Activated CD8-positive, alpha-beta memory T cell treated with anti-CD3 and anti-CD28 coated beads for 4 hours (primary cell): ENCODE measurements around the gene TOR1A.
A peak's percentile ranks its signal among the peaks of the same experiment; 100 is the strongest.
"Not testable (repeated sequence)": the region's sequence is repeated elsewhere in the genome, so short reads cannot be mapped to it uniquely, and the experiment has no call there.

ENCODE experiments used
- DNase-seq, 2 donors: peaks; one replicate each; pipeline ENCODE4 v3.0.0-alpha.2; 2020; ENCODE audit warnings: low read depth in 2 of 2

TOR1A gene

DNA sequence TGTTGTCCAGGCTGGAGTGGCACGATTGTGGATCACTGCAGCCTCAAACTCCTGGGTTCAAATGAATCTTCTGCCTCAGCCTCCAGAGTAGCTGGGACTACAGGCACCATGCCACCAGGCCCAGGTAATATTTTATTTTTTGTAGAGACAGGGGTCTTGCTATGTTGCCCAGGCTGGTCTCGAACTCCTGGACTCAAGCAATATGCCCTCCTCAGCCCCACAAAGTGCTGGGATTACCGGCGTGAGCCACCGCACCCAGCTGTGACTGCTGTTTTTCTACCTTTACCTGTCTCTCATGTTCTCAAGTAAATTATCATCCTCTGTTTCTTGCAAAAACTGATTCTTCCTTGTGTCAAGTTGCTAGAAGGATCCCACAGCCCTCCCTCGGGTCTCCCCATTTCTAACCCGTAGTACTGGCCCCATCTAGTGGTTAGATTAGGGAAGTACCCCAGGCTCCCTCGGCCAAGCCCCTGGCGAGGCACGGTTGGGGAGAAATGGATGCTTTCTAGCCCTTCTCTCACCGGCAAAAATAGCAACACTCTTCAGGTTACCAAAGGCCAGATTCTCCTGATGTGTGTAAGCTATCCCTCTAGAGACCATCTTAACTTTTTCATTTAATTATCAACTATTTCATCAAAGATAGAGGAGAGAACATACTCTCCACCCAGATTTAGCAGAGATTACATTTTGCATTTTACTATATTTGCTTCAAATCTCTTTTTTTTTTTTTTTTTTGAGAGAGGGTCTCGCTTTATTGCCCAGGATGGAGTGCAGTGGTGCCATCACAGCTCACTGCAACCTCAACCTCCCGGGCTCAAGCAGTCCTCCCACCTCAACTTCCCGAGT lies 40.2 kb downstream of the TOR1A start:
- peak; percentile 51 to 54 for DNase-seq

DNA sequence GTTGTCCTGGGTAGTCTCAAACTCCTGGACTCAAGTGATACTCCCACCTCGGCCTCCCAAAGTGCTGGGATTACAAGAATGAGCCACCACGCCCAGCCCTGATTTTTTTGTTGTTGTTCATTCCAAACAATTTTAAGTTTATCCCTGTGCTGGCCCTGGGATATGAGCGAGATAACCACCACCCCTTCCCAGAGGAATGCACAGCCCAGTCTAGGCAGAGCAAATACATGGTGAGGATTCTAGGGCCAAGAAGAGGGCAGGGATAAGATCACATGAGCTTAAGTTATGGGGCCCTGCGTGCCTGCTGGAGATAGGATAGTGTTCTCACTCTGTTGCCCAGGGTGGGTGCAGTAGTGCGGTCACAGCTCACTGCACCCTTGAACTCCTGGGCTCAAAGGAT lies 42.0 kb downstream of the TOR1A start:
- DNase-seq, result no peak

DNA sequence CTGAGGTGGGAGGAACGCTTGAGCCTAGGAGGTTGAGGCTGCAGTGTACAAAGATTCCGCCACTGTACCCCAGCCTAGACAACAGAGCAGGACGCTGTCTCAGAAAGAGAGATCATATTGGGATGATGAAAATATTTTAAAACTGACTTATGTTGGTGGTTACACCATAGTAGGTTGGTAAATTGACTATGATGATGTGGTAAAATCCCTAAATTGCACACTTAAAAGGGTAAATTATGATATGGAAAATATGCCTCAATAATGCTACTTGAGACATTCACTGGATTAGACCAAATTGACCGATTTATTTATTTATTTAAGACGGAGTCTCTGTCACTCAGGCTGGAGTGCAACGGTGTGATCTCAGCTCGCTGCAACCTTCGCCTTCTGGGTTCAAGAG lies 42.8 kb downstream of the TOR1A start:
- no peak for DNase-seq

DNA sequence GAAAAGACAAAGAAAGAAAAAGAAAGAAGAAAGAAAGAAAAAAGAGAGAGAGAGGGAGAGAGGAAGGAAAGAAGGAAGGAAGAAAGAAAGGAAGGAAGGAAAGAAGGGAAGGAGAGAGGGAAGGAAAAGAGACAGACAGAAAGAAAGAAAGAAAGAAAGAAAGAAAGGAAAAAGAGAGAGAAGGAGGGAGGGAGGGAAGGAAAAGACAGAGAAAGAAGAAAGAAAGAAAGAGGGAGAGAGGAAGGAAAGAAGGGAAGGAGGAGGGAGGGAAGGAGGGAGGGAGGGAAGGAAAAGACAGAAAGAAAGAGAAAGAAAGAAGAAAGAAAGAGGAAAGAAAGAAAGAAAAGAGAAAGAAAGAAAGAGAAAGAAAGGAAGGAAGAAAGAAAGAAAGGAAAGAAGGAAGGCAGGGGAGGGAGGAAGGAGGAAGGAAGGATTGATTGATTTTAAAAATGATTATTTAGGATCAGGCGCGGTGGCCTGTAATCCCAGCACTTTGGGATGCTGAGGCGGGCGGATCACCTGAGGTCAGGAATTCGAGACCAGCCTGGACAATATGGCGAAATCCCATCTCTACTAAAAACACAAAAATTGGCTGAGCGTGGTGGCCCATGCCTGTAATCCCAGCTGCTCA lies 44.3 kb downstream of the TOR1A start:
- no peak for DNase-seq

DNA sequence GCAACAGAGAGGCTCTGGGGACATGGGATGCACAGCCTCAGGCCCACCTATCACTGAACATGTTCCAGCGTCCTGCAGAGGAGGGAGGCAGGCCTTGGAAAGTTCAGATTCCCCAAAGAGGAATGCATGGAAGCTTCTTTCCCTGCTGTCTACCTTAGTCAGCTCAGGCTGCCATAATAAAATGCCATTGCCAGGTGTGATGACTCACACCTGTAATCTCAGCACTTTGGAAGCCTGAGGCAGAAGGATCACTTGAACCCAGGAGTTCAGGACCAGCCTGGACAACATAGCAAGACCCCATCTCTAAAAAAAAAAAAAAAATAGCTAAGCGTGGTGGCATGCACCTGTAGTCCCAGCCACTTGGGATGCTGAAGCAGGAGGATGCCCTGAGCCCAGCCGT lies 45.5 kb downstream of the TOR1A start:
- no peak for DNase-seq

DNA sequence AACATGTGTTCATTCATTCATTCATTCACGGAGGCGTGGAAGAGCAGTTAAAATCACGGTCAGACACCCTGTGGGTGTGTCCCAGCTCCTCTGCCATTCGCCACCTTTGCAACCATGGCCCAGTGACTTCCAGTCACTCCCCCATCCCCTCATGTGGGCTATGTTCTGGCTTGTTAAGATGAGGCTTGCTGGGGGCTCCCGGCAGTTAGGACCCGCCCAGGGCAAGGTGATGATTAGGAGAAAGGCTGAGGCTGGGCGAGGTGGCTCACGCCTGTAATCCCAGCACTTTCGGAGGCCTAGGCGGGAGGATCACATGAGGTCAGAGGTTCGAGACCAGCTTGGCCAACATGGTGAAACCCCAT lies 46.2 kb downstream of the TOR1A start:
- no peak for DNase-seq

DNA sequence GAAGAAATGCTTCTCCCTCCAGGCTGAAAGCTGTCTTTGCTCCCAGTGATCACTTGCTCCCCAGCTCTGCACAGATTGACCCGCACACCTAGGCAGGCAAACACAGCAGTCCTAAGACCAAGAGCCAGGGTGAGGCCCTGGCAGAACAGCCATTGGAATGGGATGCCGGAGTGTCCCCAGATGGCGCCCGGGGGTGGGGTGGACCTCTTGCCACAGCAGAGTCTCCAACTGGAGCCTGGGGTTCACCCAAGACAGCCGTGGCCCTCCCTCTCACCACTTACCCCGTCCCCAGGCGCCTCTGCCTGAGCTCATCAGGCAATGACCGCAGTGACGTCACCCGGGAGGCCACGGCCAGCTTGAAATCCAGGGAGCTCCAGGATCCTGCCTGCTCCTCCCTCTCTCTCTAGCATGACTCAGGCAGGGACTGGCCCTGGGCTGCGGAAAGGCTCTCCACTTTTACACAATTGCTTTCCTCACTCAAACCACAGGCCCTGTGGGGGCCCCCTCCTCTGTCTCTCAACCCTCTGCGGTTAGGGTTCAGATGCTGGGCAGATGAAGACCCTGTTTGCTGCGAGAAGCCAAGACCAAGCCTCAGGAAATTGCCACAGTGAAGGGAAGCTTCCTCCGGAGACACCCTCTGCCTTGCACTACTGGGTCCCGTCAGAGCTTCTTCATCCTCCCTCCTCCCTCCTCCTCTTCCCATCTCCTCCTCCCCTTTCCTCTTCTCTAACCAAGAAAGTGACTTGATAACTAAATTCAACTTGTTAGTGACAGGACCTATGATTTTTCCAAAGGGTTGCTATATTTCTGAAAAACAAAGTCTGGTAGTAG lies 46.8 kb downstream of the TOR1A start:
- peak; percentile 19 to 27 for DNase-seq

DNA sequence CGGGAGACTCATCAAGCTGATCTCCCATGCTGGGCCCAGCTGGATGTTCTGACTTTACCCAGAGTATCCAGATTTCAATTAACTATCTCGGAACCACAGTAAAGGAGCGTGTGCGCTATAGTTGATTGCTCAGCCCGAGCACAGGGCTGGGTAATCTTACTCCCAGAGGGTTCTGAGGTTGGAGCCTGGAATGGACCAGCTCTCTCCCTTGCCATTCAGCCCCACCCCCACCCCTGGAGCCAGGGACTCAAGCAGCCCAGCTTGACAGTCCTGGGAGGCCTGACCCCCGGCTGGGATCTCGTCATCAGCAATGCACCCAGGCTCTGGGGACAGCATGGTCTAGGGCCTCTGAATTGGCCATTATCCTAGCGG lies 47.4 kb downstream of the TOR1A start:
- no peak for DNase-seq

DNA sequence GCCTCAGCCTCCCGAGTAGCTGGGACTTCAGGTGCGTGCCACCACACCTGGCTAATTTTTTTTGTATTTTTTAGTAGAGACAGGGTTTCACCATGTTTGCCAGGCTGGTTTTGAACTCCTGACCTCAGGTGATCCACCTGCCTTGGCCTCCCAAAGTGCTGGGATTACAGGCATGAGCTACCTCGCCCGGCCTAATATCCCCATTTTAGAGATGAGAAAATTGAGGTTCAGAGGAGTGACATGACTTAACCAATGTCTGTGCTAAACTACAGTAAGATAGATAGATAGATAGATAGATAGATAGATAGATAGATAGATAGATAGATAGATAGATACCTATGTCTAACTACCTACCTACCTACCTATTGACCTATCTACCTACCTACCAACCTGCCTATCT lies 47.8 kb downstream of the TOR1A start:
- DNase-seq, result not testable (repeated sequence)

DNA sequence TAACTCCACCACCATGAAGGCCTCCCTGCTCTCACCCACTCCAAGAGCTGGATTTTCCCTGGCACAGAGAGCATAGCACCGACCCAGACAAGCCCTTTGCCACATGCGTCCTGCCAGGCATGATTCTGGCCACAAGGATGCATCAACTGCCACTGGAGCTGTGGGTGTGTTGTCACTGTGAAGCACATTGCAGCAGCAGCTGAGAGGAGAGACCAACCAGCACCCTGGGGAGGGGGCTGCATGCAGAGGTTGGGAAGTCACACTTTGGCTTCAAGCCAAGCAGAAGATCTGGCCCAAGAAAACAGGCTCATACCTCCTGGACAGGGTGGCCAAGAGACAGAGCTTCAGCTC lies 48.5 kb downstream of the TOR1A start:
- no peak for DNase-seq

DNA sequence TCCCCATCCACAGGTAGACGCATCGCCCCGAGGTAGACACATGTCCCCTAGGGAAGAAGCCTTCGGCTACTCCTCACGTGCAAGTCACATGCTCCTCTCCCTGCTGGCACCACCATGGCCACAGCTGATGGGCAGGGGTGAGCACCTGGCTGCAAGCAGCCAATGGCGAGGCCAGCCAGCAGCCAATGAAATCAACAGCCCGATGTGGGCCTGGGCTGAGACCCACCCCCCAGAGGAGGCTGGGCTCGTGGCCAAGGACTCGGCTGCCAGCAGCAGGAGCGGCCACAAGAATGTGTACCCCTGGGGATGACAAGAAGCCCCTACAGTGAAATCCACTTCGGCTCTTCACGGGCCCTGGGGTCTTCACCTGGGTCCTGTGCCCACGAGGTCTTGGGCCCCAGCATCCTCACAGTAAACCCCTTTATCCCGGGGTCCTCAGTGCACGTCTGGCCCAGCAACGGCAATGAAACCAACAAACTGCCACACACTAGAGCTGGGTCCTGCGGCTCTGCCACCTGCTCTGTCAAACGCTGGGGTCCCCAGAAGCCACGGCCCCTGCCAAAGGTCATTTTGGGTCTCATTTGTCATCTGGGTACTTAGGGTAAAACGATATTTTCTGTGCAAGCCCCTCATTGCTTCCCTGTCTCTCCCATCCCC lies 49.0 kb downstream of the TOR1A start:
- no peak for DNase-seq

DNA sequence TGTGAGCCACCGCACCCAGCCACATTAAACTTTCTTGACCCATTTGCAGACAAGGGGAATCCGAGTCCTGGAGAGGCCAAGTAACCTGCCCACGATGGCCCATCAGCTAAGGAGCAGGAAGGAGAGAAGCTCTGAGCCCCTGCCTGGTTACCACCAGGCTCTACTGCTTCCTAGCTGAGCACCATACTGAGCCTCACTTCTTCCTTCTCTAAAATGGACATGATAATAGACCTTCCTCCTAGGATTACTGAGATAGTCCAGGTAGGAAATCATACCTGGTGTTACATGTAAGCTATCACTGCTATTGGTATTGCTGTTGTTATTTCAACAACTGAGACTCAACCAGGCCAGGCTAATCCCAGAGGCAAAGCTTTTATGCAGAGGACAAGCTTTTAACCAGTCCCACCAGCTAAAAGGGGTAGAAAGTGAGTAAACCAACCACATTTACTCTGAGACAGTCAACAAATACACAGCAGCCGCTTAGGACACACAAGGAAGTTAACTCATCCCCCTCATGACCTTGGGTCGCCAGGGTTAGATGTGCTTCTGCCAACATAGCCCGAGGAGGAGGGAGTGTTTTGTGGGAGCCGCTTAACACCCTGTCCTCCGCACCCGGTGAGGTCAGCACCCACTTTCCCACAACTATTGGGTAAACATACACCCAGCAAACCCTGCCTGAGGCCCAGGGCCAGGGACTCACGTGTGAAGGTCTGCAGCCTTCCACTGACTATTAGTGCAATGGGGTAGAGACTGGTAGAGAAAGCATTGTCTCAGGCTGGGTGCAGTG lies 50.5 kb downstream of the TOR1A start:
- no peak for DNase-seq

DNA sequence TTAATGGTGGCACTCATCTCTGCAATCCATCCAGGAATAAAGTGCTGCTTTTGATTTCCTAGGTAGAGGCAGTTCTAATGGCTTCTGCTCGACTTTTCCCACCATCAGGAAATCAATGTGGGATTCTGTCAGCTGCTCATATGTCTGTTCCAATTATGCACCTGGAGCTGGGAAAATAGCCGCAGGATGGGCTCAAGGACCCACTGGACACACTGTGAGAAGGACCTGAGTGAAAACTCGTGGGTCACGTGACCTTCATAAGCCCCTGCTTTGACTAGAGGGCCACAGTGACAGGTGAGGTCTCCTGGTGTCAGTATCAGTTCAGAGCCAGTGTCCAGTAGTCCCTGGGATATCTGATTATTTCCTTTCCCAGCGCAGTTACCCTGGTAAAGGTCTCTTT lies 53.2 kb downstream of the TOR1A start:
- DNase-seq, result no peak

DNA sequence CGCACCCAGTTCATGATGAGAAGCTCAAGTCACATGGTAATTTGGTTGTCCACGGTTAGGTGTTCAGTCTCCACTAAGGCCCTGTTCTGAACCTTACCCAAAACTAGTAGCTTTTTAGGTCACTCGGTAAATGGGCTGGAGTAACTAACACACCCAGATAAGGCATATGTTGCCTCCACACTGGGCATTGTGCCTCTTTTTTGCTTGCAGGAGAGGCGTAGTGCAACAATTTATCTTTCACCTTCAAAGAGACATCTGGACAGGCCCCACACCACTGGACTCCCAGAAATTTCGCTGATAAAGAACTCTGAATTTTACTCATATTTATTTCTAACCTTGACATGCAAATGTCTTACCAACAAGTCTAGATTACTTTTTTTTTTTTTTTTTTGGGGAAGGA lies 54.3 kb downstream of the TOR1A start:
- no peak for DNase-seq

DNA sequence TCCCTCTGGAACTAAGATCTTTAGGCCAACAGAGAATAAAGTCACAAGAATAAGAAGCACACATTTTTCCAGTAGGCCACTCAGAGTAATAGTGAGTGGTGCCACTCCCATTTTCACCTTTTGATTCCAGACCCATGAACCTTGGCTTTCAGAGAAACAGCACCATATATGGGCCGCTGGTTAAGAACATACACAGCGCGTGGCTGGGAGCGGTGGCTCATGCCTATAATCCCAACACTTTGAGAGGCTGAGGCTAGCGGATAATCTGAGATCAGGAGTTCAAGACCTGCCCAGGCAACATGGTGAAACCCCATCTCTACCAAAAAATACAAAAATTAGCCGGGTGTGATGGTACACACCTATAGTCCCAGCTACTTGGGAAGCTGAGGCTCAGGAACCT lies 55.5 kb downstream of the TOR1A start:
- DNase-seq, result no peak

DNA sequence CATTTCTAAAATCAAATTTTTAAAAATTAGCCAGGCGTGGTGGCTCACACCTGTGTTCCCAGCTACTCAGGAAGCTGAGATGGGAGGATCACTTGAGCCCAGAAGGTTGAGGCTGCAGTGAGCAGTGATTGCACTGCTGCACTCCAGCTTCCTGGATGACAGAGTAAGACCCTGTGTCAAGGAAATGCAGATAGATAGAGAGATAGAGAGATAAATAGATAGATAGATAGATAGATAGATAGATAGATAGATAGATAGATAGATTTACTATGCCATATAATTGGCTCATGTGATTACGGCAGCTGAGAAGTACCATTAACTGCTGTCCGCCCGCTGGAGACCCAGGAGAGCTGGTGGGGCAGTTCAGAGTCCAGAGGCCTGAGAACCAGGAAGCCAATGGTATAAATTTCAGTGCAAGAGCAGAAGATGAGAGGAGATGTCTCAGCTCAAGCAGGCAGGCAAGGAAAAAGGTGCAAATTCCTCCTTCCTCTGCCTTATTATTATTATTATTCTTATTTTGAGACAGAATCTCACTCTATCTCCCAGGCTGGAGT lies 58.1 kb downstream of the TOR1A start:
- DNase-seq, result no peak

DNA sequence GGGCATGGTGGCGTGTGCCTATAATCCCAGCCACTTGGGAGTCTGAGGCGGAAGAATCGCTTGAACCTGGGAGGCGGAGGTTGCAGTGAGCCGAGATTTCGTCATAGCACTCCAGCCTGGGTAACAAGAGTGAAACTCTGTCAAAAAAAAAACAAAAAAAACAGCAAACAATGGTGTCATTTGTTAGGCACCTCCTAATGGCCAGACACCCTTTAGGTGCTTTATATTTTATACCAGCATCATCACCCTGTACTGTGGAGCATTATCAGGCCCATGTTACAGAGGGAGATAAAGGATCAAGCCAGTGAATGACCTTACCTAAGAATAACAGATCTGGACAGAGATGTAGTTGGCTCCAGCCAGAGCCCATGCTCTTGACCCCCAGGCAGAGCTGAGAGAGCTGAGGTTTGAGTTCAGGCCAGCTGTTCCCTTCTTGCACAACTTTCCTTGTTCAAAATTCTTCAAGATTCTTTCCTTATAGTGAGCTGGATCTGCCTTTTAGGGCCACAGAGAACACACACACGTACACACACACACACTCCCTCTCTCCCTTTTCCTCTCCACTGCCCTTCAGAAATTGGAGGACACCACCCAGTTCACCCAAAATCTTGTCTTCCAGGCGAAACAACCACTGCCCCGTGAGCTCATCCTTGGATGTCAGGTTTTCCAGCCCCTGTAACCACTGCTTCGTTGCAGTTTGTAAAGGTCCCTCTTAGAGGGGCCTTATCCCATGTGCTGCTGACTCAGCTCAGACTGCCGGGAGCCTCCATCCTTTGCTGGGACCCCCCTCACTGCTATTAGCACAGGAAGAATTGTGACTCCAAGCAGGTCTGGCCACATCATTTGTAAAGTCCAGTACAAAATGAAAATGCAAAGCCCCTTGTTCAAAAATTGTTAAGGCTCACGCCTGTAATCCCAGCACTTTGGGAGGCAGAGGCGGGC lies 60.7 kb downstream of the TOR1A start:
- DNase-seq, result no peak
